Hepatocyte (in vitro differentiated cells): ENCODE data around the gene CHD9. TPM values are rescaled to one million over a fixed set of nuclear protein-coding genes. Genes with fewer than 3 reads are reported as not detected.

Source experiments
- DNase-seq: peaks from one replicate; pipeline ENCODE4 v3.0.0-alpha.2; 2016; ENCODE audit warnings: low spot score
- H2AFZ ChIP-seq: fragments of 200-600 bp; sonication (generic); 2 replicates; pipeline ENCODE4 v1.6.0; 2016; ENCODE audit warnings: antibody characterized with exemption, mild to moderate bottlenecking
- H3K27ac ChIP-seq: fragments of 200-600 bp; sonication (generic); 2 replicates; pipeline ENCODE4 v1.5.1; 2016; ENCODE audit warnings: mild to moderate bottlenecking
- H3K27me3 ChIP-seq: fragments of 200-600 bp; sonication (generic); 2 replicates; pipeline ENCODE4 v1.6.1; 2016
- H3K36me3 ChIP-seq: fragments of 200-600 bp; sonication (generic); replicated peaks from 2 replicates; pipeline ENCODE4 v1.5.1; 2016; ENCODE audit warnings: low read depth; ENCODE audit not compliant: insufficient read depth
- H3K4me1 ChIP-seq: fragments of 200-600 bp; sonication (generic); 2 replicates; pipeline ENCODE4 v1.5.1; 2016; ENCODE audit warnings: mild to moderate bottlenecking, moderate library complexity; ENCODE audit not compliant: insufficient read depth
- H3K4me2 ChIP-seq: fragments of 200-600 bp; sonication (generic); 2 replicates; pipeline ENCODE4 v1.6.0; 2016
- H3K4me3 ChIP-seq: fragments of 200-600 bp; sonication (generic); 2 replicates; pipeline ENCODE4 v1.5.1; 2016; ENCODE audit warnings: mild to moderate bottlenecking
- H3K79me2 ChIP-seq: fragments of 200-600 bp; sonication (generic); 2 replicates; pipeline ENCODE4 v1.6.0; 2017; ENCODE audit warnings: mild to moderate bottlenecking
- H3K9me2 ChIP-seq: fragments of 200-600 bp; sonication (generic); replicated peaks from 2 replicates; pipeline ENCODE4 v1.6.0; 2017; ENCODE audit warnings: mild to moderate bottlenecking; ENCODE audit not compliant: insufficient read depth
- H3K9me3 ChIP-seq: fragments of 200-600 bp; sonication (generic); 2 replicates; pipeline ENCODE4 v1.5.1; 2016; ENCODE audit warnings: low read depth, mild to moderate bottlenecking
- H4K20me1 ChIP-seq: fragments of 200-600 bp; sonication (generic); 2 replicates; pipeline ENCODE4 v1.6.0; 2016; ENCODE audit warnings: mild to moderate bottlenecking; ENCODE audit not compliant: insufficient read depth, poor library complexity, severe bottlenecking
- CTCF ChIP-seq: fragments of 200-600 bp; sonication (generic); IDR thresholded peaks from 2 replicates; pipeline ENCODE4 v1.5.1; 2016; ENCODE audit warnings: antibody characterized with exemption, mild to moderate bottlenecking; ENCODE audit not compliant: poor library complexity
- EZH2 ChIP-seq: fragments of 200-600 bp; sonication (generic); IDR thresholded peaks from 2 replicates; pipeline ENCODE4 v1.6.1; 2016; ENCODE audit warnings: antibody characterized with exemption, mild to moderate bottlenecking, borderline replicate concordance
- EZH2phosphoT487 ChIP-seq: fragments of 200-600 bp; sonication (generic); IDR thresholded peaks from one replicate; pipeline ENCODE4 v1.6.1; 2018; ENCODE audit warnings: antibody characterized with exemption, mild to moderate bottlenecking, low read depth, moderate library complexity; ENCODE audit not compliant: unreplicated experiment, severe bottlenecking
- WGBS: methylation state at CpG from one replicate; pipeline ENCODE4 v1.1.6; 2016; ENCODE audit warnings: low lambda C conversion rate; ENCODE audit errors: missing lambda C conversion rate; 5-methylcytosine and 5-hydroxymethylcytosine counted together
- polyA plus RNA-seq: library from polyadenylated mRNA; unstranded; fragments of >200 nt; fragmentation: Nextera tagmentation; extraction: Ambion mirVana; gene quantifications from 2 replicates; pipeline ENCODE4 v1.2.1, GENCODE V29; 2016
- total RNA-seq: library from RNA; depleted of rRNA; stranded (reverse); fragments of >200 nt; gene quantifications from 2 replicates; pipeline ENCODE4 v1.2.3, GENCODE V29; 2014

The CHD9 gene
- total and polyA plus RNA-seq, 2 experiments from 2014 or later, result 54.9 to 68.2 TPM

- WGBS, result 84% methylated on average over 4 of the region's 4 CpGs
- Histone ChIP-seq H3K79me2 (peaks cover 85% of the 10 kb centered on the region), H3K27me3 (no peaks in the 10 kb centered on the region), H3K4me2 (no peak overlapping the region), H4K20me1 (peaks cover 19% of the 10 kb centered on the region), H3K4me1 (peaks cover 6% of the 10 kb centered on the region), H3K9me3 (no peaks in the 10 kb centered on the region), H3K27ac (peak overlapping the region; percentile 8), H2AFZ (no peak overlapping the region), H3K9me2 (no peaks in the 10 kb centered on the region), H3K4me3 (no peak overlapping the region), H3K36me3 (no peaks in the 10 kb centered on the region)
- DNase-seq, result no peak
- TF ChIP-seq CTCF, result no peak
- TF ChIP-seq EZH2, result no peak
- TF ChIP-seq EZH2phosphoT487, result no peak
Measured at GRCh38 chr16:53219371-53219770, 164.6 kb downstream of the CHD9 start.

- H3K9me2 ChIP-seq, result no peaks in the 10 kb centered on the region
- 91% methylated on average over 2 of the region's 2 CpGs for WGBS
- peaks cover 19% of the 10 kb centered on the region for H4K20me1 ChIP-seq
- no peak for DNase-seq
- peak overlapping the region; percentile 9 for H3K27ac ChIP-seq
- H3K4me2 ChIP-seq, result no peak overlapping the region
- peaks cover 79% of the 10 kb centered on the region for H3K79me2 ChIP-seq
- H3K4me3 ChIP-seq, result no peak overlapping the region
- H2AFZ ChIP-seq, result no peak overlapping the region
- peaks cover 6% of the 10 kb centered on the region for H3K4me1 ChIP-seq
- H3K27me3 ChIP-seq, result no peaks in the 10 kb centered on the region
- H3K9me3 ChIP-seq, result no peaks in the 10 kb centered on the region
- H3K36me3 ChIP-seq, result no peaks in the 10 kb centered on the region
- TF ChIP-seq EZH2, result no peak
- TF ChIP-seq EZH2phosphoT487, result no peak
- no peak for TF ChIP-seq CTCF
Measured at GRCh38 chr16:53219795-53220454, 165.1 kb downstream of the CHD9 start.

GRCh38 chr16:53220585-53220984 is 165.8 kb downstream of the CHD9 start:
- Histone ChIP-seq H3K4me3 (no peak overlapping the region), H3K79me2 (peaks cover 72% of the 10 kb centered on the region), H3K27ac (no peak overlapping the region), H3K9me2 (no peaks in the 10 kb centered on the region), H3K9me3 (no peaks in the 10 kb centered on the region), H3K27me3 (no peaks in the 10 kb centered on the region), H4K20me1 (peaks cover 19% of the 10 kb centered on the region), H2AFZ (no peak overlapping the region), H3K4me1 (peaks cover 6% of the 10 kb centered on the region), H3K4me2 (no peak overlapping the region), H3K36me3 (no peaks in the 10 kb centered on the region)
- TF ChIP-seq CTCF, result peak; percentile 23
- no peak for TF ChIP-seq EZH2phosphoT487
- WGBS, result 95% methylated on average over 2 of the region's 2 CpGs
- peak; percentile 5 for DNase-seq

GRCh38 chr16:53224951-53225533 is 170.3 kb downstream of the CHD9 start:
- no peak overlapping the region for H3K4me3 ChIP-seq
- TF ChIP-seq CTCF (no peak), EZH2 (no peak), EZH2phosphoT487 (no peak)
- H3K9me3 ChIP-seq, result no peaks in the 10 kb centered on the region
- no peaks in the 10 kb centered on the region for H3K4me1 ChIP-seq
- H3K36me3 ChIP-seq, result no peaks in the 10 kb centered on the region
- 95% methylated on average over 2 of the region's 2 CpGs for WGBS
- H3K9me2 ChIP-seq, result no peaks in the 10 kb centered on the region
- H3K27ac ChIP-seq, result no peak overlapping the region
- H3K27me3 ChIP-seq, result no peaks in the 10 kb centered on the region
- no peak overlapping the region for H3K4me2 ChIP-seq
- H3K79me2 ChIP-seq, result peaks cover 30% of the 10 kb centered on the region
- peaks cover 5% of the 10 kb centered on the region for H4K20me1 ChIP-seq
- no peak overlapping the region for H2AFZ ChIP-seq
- no peak for DNase-seq
